ENCODE data around the gene CACNG5.
"Not testable (repeated sequence)": the region's sequence is repeated elsewhere in the genome, so short reads cannot be mapped to it uniquely, and the experiment has no call there.

Gene CACNG5

DNA sequence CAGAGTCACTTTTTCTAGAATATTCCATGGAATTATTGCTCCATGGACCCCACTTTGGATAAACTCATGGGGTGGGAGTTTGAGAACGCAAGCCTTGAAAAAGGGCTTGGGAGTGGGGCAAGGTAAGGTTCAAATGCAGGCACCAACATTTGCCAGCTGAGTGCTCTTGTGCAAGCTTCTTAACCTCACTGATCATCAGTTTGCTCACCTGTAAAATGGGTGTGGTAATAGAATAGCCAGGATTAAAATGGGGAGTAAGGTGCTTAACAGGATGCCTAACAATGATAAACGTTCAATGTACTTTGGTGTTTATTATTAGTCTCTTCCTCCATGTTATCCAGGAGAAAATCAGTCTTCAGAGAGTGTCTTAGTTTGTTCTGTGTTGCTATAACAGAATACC lies 39.0 kb downstream of the CACNG5 start:
- Histone ChIP-seq H3K79me2 (ENCODE audit: control insufficient read depth, insufficient read depth, low read length, unreplicated experiment) (no peaks in the 10 kb centered on the region), H3K36me3 (ENCODE audit: insufficient read depth, low read length) (no peaks in the 10 kb centered on the region), H3K4me3 (ENCODE audit: low read depth, low read length) (no peak overlapping the region), H2AFZ (ENCODE audit: low read length, unreplicated experiment) (no peak overlapping the region), H3K27me3 (ENCODE audit: insufficient read depth, low read length) (peaks cover 74% of the 10 kb centered on the region), H3K4me1 (ENCODE audit: control insufficient read depth, insufficient read depth, low read length, unreplicated experiment) (no peaks in the 10 kb centered on the region), H3K27ac (ENCODE audit: low read depth, low read length) (no peak overlapping the region)

DNA sequence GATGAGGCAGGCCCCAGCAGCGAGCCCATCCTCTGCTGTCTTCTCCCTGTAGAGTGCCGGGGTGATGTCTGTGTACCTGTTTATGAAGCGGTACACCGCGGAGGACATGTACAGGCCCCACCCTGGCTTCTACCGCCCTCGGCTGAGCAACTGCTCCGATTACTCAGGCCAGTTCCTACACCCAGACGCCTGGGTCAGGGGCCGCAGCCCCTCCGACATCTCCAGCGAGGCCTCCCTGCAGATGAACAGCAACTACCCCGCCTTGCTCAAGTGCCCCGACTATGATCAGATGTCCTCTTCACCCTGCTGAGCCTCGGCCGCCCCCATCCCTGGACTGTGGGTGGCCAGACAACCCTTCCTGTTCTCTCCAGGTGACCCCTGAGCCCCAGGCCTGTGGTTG lies 50.0 kb downstream of the CACNG5 start:
- Histone ChIP-seq H3K4me1 (ENCODE audit: control insufficient read depth, insufficient read depth, low read length, unreplicated experiment) (no peaks in the 10 kb centered on the region), H3K27me3 (ENCODE audit: insufficient read depth, low read length) (peaks cover 53% of the 10 kb centered on the region), H2AFZ (ENCODE audit: low read length, unreplicated experiment) (no peak overlapping the region), H3K27ac (ENCODE audit: low read depth, low read length) (no peak overlapping the region), H3K4me3 (ENCODE audit: low read depth, low read length) (no peak overlapping the region), H3K36me3 (ENCODE audit: insufficient read depth, low read length) (no peaks in the 10 kb centered on the region), H3K79me2 (ENCODE audit: control insufficient read depth, insufficient read depth, low read length, unreplicated experiment) (no peaks in the 10 kb centered on the region)

DNA sequence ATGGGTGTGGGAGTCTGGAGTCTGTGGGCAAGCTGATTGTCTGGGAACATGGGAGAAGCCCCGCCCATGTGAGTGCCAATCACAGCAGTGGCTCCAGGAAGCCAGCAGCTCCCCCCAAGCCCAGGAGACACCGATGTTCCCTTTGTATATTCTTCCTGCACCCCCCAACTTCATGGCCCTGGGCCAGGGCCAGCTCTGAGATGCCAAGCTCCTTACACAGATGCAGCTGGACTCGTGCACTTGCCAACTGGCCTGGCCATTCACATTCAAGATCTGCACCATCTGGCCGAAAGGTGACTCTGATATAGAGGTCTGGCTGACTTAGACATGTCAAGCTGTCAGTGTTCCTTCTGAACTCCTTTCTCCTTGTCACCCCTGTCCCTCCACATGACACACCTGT lies 50.5 kb downstream of the CACNG5 start:
- Histone ChIP-seq H3K79me2 (ENCODE audit: control insufficient read depth, insufficient read depth, low read length, unreplicated experiment) (no peaks in the 10 kb centered on the region), H3K4me3 (ENCODE audit: low read depth, low read length) (no peak overlapping the region), H3K27me3 (ENCODE audit: insufficient read depth, low read length) (peaks cover 56% of the 10 kb centered on the region), H3K27ac (ENCODE audit: low read depth, low read length) (no peak overlapping the region), H2AFZ (ENCODE audit: low read length, unreplicated experiment) (no peak overlapping the region), H3K4me1 (ENCODE audit: control insufficient read depth, insufficient read depth, low read length, unreplicated experiment) (no peaks in the 10 kb centered on the region), H3K36me3 (ENCODE audit: insufficient read depth, low read length) (no peaks in the 10 kb centered on the region)

DNA sequence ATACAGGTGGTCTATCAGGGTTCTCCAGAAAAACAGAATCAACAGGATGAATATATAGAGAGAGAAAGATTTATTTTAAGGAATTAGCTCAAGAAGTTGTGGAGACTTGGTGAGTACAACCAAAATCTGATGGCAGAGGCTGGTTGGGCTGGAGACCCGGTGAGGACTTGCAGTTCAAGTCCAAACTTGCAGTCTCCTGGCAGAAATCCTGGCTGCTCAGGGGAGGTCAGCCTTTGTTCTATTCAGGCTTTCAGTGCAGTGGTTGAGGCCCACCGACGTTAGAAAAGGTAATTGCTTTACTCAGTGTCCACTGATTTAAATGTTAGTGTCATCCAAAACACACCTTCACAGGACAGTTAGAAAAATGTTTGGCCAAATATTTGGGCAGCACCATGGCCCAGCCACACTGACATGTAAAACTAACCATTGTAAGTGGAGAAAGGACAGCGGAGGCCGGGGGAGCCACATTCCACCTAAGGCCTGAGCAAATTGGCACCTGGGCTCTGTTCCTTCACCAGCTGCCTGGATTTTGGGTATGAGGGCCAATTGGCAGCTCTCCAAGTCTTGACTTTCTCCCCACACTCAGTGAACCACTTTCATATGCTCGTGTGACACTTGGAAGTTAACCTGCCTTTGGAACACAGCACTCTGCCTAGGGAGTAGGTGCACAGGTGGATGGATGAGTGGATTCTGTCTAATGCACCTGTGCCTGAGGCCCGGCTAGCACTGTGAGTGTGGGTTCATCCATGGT lies 54.7 kb downstream of the CACNG5 start:
- no peaks in the 10 kb centered on the region for H3K36me3 ChIP-seq (ENCODE audit: insufficient read depth, low read length)

DNA sequence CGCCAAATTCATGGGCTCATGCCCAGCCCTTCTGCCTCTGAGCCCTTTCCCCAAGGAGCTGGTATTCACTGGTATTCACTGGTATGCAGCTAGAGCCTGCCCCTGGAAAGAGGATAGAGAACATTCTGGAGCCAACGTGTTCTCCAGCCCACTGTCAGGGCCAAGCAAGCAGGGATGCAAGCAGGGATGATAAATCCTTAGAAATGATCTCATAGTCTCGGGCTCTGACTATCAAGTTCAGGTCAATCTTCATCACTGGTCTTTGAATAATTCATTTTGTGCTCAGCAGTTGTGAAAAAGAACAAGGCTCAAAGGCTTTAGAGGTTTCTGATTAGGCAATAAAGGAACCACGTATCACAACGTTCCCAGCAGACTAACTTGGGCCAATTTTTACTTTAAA lies 57.3 kb downstream of the CACNG5 start:
- H3K27ac ChIP-seq (ENCODE audit: low read depth, low read length), result no peak overlapping the region
- no peaks in the 10 kb centered on the region for H3K79me2 ChIP-seq (ENCODE audit: control insufficient read depth, insufficient read depth, low read length, unreplicated experiment)
- H3K4me3 ChIP-seq (ENCODE audit: low read depth, low read length), result no peak overlapping the region
- no peak overlapping the region for H2AFZ ChIP-seq (ENCODE audit: low read length, unreplicated experiment)
- no peaks in the 10 kb centered on the region for H3K4me1 ChIP-seq (ENCODE audit: control insufficient read depth, insufficient read depth, low read length, unreplicated experiment)
- H3K36me3 ChIP-seq (ENCODE audit: insufficient read depth, low read length), result no peaks in the 10 kb centered on the region
- peaks cover 59% of the 10 kb centered on the region for H3K27me3 ChIP-seq (ENCODE audit: insufficient read depth, low read length)

More for the DNA sequence above, 54.7 kb downstream of the CACNG5 start:
- no peaks in the 10 kb centered on the region for H3K4me1 ChIP-seq (ENCODE audit: control insufficient read depth, insufficient read depth, low read length, unreplicated experiment)
- H3K27ac ChIP-seq (ENCODE audit: low read depth, low read length), result no peak overlapping the region
- no peaks in the 10 kb centered on the region for H3K79me2 ChIP-seq (ENCODE audit: control insufficient read depth, insufficient read depth, low read length, unreplicated experiment)
- no peak overlapping the region for H3K4me3 ChIP-seq (ENCODE audit: low read depth, low read length)
- peaks cover 67% of the 10 kb centered on the region for H3K27me3 ChIP-seq (ENCODE audit: insufficient read depth, low read length)
- no peak overlapping the region for H2AFZ ChIP-seq (ENCODE audit: low read length, unreplicated experiment)

DNA sequence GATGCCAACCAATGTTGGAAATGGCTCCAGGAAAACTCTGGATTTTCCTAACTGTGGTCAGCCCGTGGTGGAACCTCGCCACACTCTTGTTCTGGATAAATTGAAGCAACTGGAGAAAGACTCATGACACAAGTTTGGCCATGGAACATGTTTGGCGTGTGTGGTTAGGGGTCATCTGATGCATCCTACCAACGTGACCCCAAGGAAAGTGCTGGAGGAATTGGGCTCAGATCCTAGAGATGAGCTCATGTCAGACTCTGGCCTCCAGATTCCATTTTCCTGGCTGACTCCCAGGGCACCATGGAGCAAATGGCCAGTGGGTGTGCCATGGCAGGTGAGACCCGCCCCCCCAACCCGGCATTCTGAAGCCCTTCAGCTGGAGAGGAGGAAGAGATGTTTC lies 58.5 kb downstream of the CACNG5 start:
- no peaks in the 10 kb centered on the region for H3K36me3 ChIP-seq (ENCODE audit: insufficient read depth, low read length)

DNA sequence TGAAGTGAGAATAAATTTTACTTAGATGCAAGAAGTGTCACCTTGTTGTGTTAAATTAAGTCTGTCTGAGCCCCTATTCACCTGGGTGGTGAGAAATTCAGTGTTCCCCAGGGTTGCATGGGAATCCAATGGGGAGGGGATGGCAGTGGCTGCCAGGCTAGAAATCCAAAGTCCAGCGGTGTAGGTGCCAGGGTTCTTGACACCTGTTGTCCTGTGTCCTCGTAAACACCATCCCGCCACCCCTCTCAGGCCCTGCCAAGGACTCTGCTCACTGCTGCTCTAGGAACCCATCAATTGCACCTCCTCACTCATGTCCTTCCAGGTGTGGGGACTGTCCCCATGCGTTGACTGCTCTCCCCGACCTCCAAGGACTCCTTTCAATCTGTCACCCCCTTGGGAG lies 58.9 kb downstream of the CACNG5 start:
- Histone ChIP-seq H3K4me1 (ENCODE audit: control insufficient read depth, insufficient read depth, low read length, unreplicated experiment) (no peaks in the 10 kb centered on the region), H3K27ac (ENCODE audit: low read depth, low read length) (no peak overlapping the region), H3K36me3 (ENCODE audit: insufficient read depth, low read length) (no peaks in the 10 kb centered on the region), H3K4me3 (ENCODE audit: low read depth, low read length) (no peak overlapping the region), H3K27me3 (ENCODE audit: insufficient read depth, low read length) (peaks cover 54% of the 10 kb centered on the region), H3K79me2 (ENCODE audit: control insufficient read depth, insufficient read depth, low read length, unreplicated experiment) (no peaks in the 10 kb centered on the region), H2AFZ (ENCODE audit: low read length, unreplicated experiment) (no peak overlapping the region)

More for the DNA sequence above, 58.5 kb downstream of the CACNG5 start:
- H3K4me3 ChIP-seq (ENCODE audit: low read depth, low read length), result no peak overlapping the region
- no peaks in the 10 kb centered on the region for H3K4me1 ChIP-seq (ENCODE audit: control insufficient read depth, insufficient read depth, low read length, unreplicated experiment)
- H3K79me2 ChIP-seq (ENCODE audit: control insufficient read depth, insufficient read depth, low read length, unreplicated experiment), result no peaks in the 10 kb centered on the region
- H3K27me3 ChIP-seq (ENCODE audit: insufficient read depth, low read length), result peaks cover 54% of the 10 kb centered on the region
- no peak overlapping the region for H2AFZ ChIP-seq (ENCODE audit: low read length, unreplicated experiment)
- no peak overlapping the region for H3K27ac ChIP-seq (ENCODE audit: low read depth, low read length)

DNA sequence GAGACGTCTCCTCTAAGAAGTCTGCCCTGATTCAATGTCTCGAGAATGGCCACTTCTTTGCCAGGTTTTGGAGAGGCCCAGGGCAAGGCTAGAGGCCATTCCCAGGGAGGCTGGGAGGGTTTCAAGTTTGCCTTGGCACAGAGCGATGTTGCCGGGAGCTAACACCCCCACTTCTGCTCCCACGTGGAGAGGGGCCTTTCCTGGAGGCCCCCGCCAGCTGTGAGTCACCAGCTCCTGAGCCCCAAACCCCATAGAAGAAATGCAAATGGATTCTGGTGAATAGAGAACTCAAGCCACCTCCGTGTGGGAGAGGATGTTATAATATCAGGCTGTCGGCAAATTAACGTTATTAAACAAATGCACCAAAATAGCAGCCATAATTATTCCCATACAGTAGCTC lies 62.2 kb downstream of the CACNG5 start:
- Histone ChIP-seq H3K27ac (ENCODE audit: low read depth, low read length) (no peak overlapping the region), H3K27me3 (ENCODE audit: insufficient read depth, low read length) (peaks cover 40% of the 10 kb centered on the region), H3K4me3 (ENCODE audit: low read depth, low read length) (no peak overlapping the region), H3K36me3 (ENCODE audit: insufficient read depth, low read length) (no peaks in the 10 kb centered on the region), H2AFZ (ENCODE audit: low read length, unreplicated experiment) (no peak overlapping the region), H3K4me1 (ENCODE audit: control insufficient read depth, insufficient read depth, low read length, unreplicated experiment) (no peaks in the 10 kb centered on the region), H3K79me2 (ENCODE audit: control insufficient read depth, insufficient read depth, low read length, unreplicated experiment) (no peaks in the 10 kb centered on the region)

DNA sequence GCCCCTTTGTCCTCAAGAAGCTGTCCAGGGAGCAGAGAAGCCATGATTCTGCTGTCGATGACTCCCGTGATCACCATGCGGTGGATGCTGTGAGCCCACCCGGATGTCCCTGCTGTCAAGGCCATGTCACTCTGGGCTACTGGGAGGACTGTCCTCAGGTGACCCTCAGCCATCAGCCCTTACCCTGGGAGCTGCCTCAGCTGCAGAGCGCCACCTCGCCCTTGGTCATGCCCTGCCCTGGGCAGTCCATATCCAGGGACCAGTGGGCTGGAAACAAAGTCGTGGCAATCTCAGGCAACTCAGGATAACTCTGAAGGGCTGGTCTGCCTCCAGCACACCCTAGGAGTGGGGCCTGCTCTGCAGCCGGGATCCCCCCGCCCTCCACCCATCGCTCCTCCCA lies 63.6 kb downstream of the CACNG5 start:
- no peaks in the 10 kb centered on the region for H3K36me3 ChIP-seq (ENCODE audit: insufficient read depth, low read length)
- no peaks in the 10 kb centered on the region for H3K79me2 ChIP-seq (ENCODE audit: control insufficient read depth, insufficient read depth, low read length, unreplicated experiment)
- no peaks in the 10 kb centered on the region for H3K4me1 ChIP-seq (ENCODE audit: control insufficient read depth, insufficient read depth, low read length, unreplicated experiment)
- no peak overlapping the region for H2AFZ ChIP-seq (ENCODE audit: low read length, unreplicated experiment)
- H3K27ac ChIP-seq (ENCODE audit: low read depth, low read length), result no peak overlapping the region
- H3K4me3 ChIP-seq (ENCODE audit: low read depth, low read length), result no peak overlapping the region
- peaks cover 26% of the 10 kb centered on the region for H3K27me3 ChIP-seq (ENCODE audit: insufficient read depth, low read length)

DNA sequence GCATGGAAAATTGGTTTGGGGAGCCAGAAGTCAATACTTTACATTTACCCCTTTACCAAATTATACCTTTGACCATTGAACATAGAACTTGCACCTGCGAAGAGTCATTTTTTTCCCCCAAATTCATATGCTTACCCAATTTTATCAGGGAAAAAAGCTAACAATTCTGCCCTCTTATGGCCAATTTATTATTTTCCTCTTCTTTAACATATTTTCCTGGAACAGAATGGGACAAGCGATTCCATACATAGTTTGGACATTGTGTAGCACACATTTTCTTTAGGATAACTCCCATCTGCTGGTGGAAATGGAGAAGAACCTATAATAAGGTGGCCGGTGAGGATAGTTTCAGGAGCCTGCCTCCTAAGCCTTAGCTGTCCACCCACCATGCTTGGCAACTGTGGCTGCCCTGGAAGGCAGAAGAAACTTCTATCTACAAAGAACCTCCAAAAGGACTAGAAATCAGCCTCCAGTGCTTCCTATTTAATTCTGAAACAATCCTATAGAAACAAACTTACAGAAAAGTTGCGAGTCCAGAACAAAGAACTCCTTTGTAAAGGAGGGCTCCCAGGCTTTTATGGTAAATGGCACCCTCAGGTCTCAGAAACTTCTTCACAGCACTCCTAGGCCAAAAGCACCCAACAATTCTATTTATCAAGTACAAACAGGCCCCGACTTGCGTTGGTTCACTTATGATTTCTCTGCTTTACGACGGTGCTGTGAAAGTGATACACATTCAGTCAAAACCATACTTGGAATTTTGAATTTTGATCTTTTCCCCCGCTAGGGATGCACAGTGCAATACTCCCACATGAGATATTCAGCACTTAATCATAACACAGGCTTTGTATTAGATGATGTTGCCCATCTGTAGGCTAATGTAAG lies 65.5 kb downstream of the CACNG5 start:
- H3K36me3 ChIP-seq (ENCODE audit: insufficient read depth, low read length), result no peaks in the 10 kb centered on the region
- H2AFZ ChIP-seq (ENCODE audit: low read length, unreplicated experiment), result no peak overlapping the region
- no peaks in the 10 kb centered on the region for H3K79me2 ChIP-seq (ENCODE audit: control insufficient read depth, insufficient read depth, low read length, unreplicated experiment)
- no peak overlapping the region for H3K27ac ChIP-seq (ENCODE audit: low read depth, low read length)
- H3K4me3 ChIP-seq (ENCODE audit: low read depth, low read length), result no peak overlapping the region
- H3K4me1 ChIP-seq (ENCODE audit: control insufficient read depth, insufficient read depth, low read length, unreplicated experiment), result peaks cover 11% of the 10 kb centered on the region
- H3K27me3 ChIP-seq (ENCODE audit: insufficient read depth, low read length), result peaks cover 11% of the 10 kb centered on the region; the same call in 1 of the 2 replicates

DNA sequence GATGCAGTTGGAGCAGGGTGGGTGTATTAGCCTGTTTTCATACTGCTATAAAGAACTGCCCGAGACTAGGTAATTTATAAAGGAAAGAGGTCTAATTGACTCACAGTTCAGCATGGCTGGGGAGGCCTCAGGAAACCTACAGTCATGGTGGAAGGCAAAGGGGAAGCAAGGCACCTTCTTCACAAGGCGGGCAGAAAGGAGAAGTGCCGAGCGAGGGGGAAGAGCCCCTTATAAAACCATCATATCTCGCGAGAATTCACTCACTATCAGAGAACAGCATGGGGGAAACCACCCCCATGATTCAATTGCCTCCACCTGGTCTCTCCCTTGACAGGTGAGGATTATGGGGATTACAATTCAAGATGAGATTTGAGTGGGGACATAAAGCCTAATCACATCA lies 68.4 kb downstream of the CACNG5 start:
- H3K27me3 ChIP-seq (ENCODE audit: insufficient read depth, low read length); H3K4me3 ChIP-seq (ENCODE audit: low read depth, low read length); H2AFZ ChIP-seq (ENCODE audit: low read length, unreplicated experiment); H3K36me3 ChIP-seq (ENCODE audit: insufficient read depth, low read length); H3K79me2 ChIP-seq (ENCODE audit: control insufficient read depth, insufficient read depth, low read length, unreplicated experiment); H3K27ac ChIP-seq (ENCODE audit: low read depth, low read length): not testable (repeated sequence)
- H3K4me1 ChIP-seq (ENCODE audit: control insufficient read depth, insufficient read depth, low read length, unreplicated experiment), result peaks cover 15% of the 10 kb centered on the region

All from ACC112 (cell line).